Epidermal melanocyte (primary cell): ENCODE results near the gene RILPL1.
"Not testable (repeated sequence)": the region's sequence is repeated elsewhere in the genome, so short reads cannot be mapped to it uniquely, and the experiment has no call there.

Source experiments
- DNase-seq: peaks from one replicate; pipeline ENCODE4 v3.0.0; 2011; ENCODE audit warnings: low spot score; ENCODE audit not compliant: insufficient read length

RILPL1 gene

GRCh38 chr12:123471374-123472068, 62.0 kb downstream of the RILPL1 start:
- no peak for DNase-seq

DNA sequence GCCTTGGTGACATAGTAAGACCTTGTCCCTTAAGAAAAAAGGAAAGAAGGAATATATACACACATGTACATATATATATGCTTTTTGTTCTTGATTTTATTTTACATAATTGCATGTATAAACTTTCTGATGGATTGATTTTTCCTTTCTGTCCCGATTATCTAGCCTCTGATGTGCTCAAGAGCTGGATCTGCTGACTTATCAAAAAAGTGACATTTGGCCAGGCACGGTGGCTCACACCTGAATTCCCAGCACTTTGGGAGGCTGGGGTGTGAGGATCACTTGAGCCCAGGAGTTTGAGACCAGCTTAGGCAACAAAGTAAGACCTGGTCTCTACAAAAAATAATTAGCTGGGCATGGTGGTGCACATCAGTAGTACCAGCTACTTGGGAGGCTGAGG, 63.5 kb downstream of the RILPL1 start:
- DNase-seq, result no peak

GRCh38 chr12:123468786-123469185, 64.7 kb downstream of the RILPL1 start:
- DNase-seq, result no peak

GRCh38 chr12:123465084-123465483, 68.4 kb downstream of the RILPL1 start:
- no peak for DNase-seq

DNA sequence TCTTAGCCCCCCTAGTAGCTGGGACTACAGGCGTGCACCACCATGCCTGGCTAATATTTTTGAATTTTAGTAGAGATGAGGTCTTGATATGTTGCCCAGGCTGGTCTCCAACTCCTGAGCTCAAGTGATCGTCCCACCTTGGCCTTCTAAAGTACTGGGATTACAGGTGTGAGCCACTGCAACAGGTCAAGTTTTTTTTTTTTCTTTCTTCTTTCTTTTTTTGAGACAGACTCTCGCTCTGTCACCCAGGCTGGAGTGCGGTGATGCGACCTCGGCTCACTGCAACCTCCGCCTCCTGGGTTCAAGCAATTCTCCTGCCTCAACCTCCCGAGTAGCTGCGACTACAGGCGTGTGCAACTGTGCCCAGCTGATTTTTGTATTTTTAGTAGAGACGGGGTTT, 70.3 kb downstream of the RILPL1 start:
- DNase-seq, result not testable (repeated sequence)

GRCh38 chr12:123457980-123458779, 75.3 kb downstream of the RILPL1 start, which contains the start of gene SNRNP35:
TSS of gene SNRNP35 (plus strand) at chr12:123458139. CDS start at chr12:123465541, 7,402 bp downstream.
- DNase-seq, result peak; percentile 50

DNA sequence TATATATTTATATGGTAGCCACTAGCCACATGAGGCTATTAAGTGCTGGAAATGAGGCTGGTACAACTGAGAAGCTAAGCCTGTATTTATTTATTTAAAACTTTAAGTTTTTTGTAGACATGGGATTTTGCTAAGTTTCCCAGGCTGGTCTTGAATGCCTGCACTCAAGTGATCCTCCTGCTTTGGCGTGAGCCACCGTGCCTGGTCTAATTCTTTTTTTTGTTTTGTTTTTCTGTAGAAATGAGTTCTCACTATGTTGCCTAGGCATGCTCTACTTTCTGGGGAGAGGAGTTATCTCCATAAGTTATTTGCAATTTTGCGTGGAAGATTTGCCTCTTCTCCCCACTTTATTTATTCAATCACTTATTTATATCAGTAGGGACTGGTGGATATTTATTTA, 80.4 kb downstream of the RILPL1 start:
- no peak for DNase-seq

- not testable (repeated sequence) for DNase-seq
Measured at GRCh38 chr12:123452276-123452550, 81.3 kb downstream of the RILPL1 start.

GRCh38 chr12:123450636-123451035, 82.9 kb downstream of the RILPL1 start:
- no peak for DNase-seq

DNA sequence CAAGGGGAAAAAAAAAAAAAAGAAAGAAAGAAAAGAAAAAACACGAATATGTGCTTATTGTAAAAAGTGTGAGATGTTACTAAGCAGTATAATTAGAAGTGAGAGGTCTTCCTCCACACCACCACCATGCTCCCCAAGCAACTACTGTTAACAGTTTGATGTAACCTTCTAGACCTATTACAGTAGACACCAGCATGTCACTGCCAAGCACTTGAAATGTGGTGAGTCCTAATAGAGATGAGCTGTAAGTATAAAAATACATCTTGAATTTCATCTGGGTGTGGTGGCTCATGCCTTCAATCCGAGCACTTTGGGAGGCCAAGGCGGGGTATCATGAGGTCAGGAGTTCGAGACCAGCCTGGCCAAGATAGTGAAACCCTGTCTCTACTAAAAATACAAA, 83.7 kb downstream of the RILPL1 start:
- DNase-seq, result no peak

DNA sequence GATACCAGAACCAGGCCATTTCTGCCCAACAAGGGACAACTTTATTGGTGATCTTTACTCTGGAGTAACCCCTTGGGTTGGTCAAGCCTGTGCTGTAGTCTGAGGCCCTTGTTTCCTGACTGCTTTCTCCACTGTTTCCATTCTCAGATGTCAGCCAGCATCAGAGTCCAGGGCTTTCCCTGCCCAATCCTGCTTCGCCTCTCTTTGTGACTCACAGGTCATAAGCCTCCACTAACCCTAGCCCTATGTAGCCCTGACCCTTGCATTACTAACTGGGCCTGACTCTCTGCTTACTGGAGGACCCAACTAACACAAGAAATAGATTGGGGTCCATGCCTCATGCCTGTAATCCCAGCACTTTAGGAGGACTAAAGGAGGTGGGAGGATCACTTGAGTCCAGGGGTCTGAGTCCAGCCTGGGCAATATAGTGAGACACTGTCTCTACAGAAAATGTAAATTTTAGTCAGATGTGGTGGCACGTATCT, 84.2 kb downstream of the RILPL1 start:
- no peak for DNase-seq

DNA sequence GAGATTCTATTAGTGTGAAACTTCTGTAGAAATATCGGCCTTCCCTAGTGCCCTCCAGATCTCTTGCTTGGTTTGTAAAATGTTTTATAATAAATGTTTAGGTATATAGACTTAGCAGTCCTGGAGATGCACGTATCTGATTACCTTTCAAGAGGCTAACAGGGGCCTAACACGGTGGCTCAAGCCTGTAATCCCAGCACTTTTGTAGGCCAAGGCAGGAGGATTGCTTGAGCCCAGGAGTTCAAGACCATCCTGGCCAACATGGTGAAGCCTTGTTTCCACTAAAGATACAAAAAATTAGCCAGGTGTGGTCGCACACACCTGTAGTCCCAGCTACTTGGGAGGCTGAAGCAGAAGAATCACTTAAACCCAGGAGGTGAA, 87.2 kb downstream of the RILPL1 start:
- no peak for DNase-seq

- DNase-seq, result no peak
Measured at GRCh38 chr12:123445388-123446332, 87.9 kb downstream of the RILPL1 start.

- DNase-seq, result no peak
Measured at GRCh38 chr12:123444092-123445026, 89.2 kb downstream of the RILPL1 start.

GRCh38 chr12:123442774-123443173, 90.7 kb downstream of the RILPL1 start:
- no peak for DNase-seq

DNA sequence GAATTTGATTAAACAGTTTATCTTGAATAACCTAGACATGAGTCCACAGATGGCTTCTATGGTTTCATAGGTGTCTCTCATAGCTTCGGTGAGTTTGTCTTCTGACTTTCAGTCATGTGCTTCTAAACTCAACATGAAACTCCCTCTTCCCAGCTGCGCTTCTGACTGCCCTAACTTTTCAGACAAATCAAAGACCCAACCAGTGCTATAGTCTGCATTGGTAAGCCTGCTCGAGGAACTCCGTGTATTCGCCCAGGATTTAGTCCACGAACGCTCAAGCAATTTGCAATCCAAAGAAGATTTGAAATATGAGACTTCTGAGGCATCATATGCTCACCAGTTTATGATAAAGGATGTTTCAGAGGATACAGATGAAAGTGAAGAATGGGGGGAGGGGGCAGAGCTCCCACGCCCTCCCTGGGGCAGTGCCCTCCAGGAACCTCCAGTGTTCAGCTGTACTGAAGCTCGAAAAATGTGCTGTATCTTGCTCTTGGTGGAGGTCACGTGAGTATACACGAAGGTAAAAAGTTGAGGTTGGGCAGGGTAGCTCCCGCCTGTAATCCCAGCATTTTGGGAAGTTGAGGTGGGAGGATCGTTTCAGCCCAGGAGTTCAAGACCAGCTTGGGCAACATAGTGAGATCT, 91.9 kb downstream of the RILPL1 start:
- no peak for DNase-seq

- DNase-seq, result peak; percentile 65
Measured at GRCh38 chr12:123436017-123436964, 97.2 kb downstream of the RILPL1 start, which contains the start of gene RILPL2. TSS of gene RILPL2 (minus strand) at chr12:123436684. CDS start at chr12:123436420, 264 bp downstream.

GRCh38 chr12:123435636-123436016, 97.9 kb downstream of the RILPL1 start:
- no peak for DNase-seq

- DNase-seq, result no peak
Measured at GRCh38 chr12:123433615-123434014, 99.9 kb downstream of the RILPL1 start.
